A673 (cell line): ENCODE measurements around the gene YBX2. TPM values are rescaled to one million over a fixed set of nuclear protein-coding genes. Genes with fewer than 3 reads are reported as not detected.
A peak's percentile ranks its signal among the peaks of the same experiment; 100 is the strongest.

Source experiments
- BruUV-seq: library from RNA; stranded (reverse); fragments of 400-500 nt; replicated peaks from 2 replicates; lab custom pipeline; 2021; lab: Mats Ljungman, UMichigan
- CTCF ChIA-PET: fragments of 300-600 bp; sonication (Branson Sonifier 250); formaldehyde crosslinking; loops from one replicate; lab custom pipeline; 2022; ENCODE audit warnings: antibody characterized with exemption; lab: Charles Lee
- POLR2A ChIA-PET: fragments of 300-600 bp; sonication (Branson Sonifier 250); formaldehyde crosslinking; loops from one replicate; lab custom pipeline; 2022; ENCODE audit warnings: antibody characterized with exemption; ENCODE audit not compliant: low non-redundant PET; lab: Charles Lee
- DNase-seq: peaks from one replicate; pipeline ENCODE4 v3.0.0-alpha.2; 2015; ENCODE audit warnings: low spot score
- H3K27ac ChIP-seq: fragments of 200-600 bp; sonication (generic); 2 replicates; pipeline ENCODE4 v1.5.1; 2016; ENCODE audit warnings: mixed run types, low read depth, mild to moderate bottlenecking, mixed read lengths, antibody characterized with exemption, low read length; ENCODE audit not compliant: poor library complexity, severe bottlenecking
- H3K27me3 ChIP-seq: fragments of 200-600 bp; sonication (generic); replicated peaks from 2 replicates; pipeline ENCODE4 v1.6.1; 2017; ENCODE audit warnings: mixed run types, low read depth, mild to moderate bottlenecking, mixed read lengths, antibody characterized with exemption, low read length; ENCODE audit not compliant: insufficient read depth, poor library complexity
- H3K36me3 ChIP-seq: fragments of 200-600 bp; sonication (generic); 2 replicates; pipeline ENCODE4 v1.6.1; 2016; ENCODE audit warnings: mixed run types, mild to moderate bottlenecking, mixed read lengths, antibody characterized with exemption, low read length; ENCODE audit not compliant: insufficient read depth, poor library complexity, severe bottlenecking
- H3K4me1 ChIP-seq: fragments of 200-600 bp; sonication (generic); 2 replicates; pipeline ENCODE4 v1.6.1; 2017; ENCODE audit warnings: mixed run types, mild to moderate bottlenecking, mixed read lengths, antibody characterized with exemption, low read length; ENCODE audit not compliant: insufficient read depth, poor library complexity, severe bottlenecking
- H3K4me3 ChIP-seq: fragments of 200-600 bp; sonication (generic); 2 replicates; pipeline ENCODE4 v1.5.1; 2016; ENCODE audit warnings: low read depth, mixed run types, mild to moderate bottlenecking, mixed read lengths, low read length; ENCODE audit not compliant: poor library complexity, severe bottlenecking
- H3K9me3 ChIP-seq: fragments of 200-600 bp; sonication (generic); 2 replicates; pipeline ENCODE4 v1.6.1; 2016; ENCODE audit warnings: mixed run types, low read depth, mild to moderate bottlenecking, mixed read lengths, antibody characterized with exemption, low read length; ENCODE audit not compliant: poor library complexity, severe bottlenecking
- EZH2 ChIP-seq: fragments of 200-600 bp; sonication (generic); IDR thresholded peaks from 2 replicates; pipeline ENCODE4 v1.6.1; 2017; ENCODE audit warnings: borderline replicate concordance, low read depth, mild to moderate bottlenecking, mixed read lengths, antibody characterized with exemption, low read length; ENCODE audit not compliant: poor library complexity, severe bottlenecking
- intact Hi-C: fragments of 100-400 bp; cut with micrococcal nuclease; formaldehyde crosslinking; loops from one replicate; pipeline ENCODE4 v1.10.0; 2022; ENCODE audit not compliant: unreplicated experiment
- total RNA-seq: library from RNA; stranded (reverse); gene quantifications from 2 replicates; pipeline ENCODE4 v1.2.3, GENCODE V29; 2021
- TF ChIP-seq, protein P1 (sequence below): fragments of 300-800, 200-600 bp; sonication (generic); conservative IDR thresholded peaks from 2 replicates; pipeline ENCODE4 v1.5.1; 2017; ENCODE audit warnings: low read depth, mild to moderate bottlenecking, antibody characterized with exemption, low read length, moderate library complexity, mixed read lengths

YBX2 gene
- total RNA-seq, 1 experiment from 2014 or later: 0.77 TPM

- CTCF ChIA-PET: interaction anchor here (0.5 to 2.4 kb wide), 5 partner anchors 15 to 436 kb away, joined by 3 to 30 read pairs (median 4); partner anchors contain the start of gene DNAH2
- intact Hi-C loops: loop anchor here (1.0 kb wide), 1 partner anchor 15 kb away; no protein-coding TSS in a partner anchor
- no peaks in the 10 kb centered on the region for H3K27me3 ChIP-seq
- peak; percentile 98 for DNase-seq
- TF ChIP-seq, protein P1, sequence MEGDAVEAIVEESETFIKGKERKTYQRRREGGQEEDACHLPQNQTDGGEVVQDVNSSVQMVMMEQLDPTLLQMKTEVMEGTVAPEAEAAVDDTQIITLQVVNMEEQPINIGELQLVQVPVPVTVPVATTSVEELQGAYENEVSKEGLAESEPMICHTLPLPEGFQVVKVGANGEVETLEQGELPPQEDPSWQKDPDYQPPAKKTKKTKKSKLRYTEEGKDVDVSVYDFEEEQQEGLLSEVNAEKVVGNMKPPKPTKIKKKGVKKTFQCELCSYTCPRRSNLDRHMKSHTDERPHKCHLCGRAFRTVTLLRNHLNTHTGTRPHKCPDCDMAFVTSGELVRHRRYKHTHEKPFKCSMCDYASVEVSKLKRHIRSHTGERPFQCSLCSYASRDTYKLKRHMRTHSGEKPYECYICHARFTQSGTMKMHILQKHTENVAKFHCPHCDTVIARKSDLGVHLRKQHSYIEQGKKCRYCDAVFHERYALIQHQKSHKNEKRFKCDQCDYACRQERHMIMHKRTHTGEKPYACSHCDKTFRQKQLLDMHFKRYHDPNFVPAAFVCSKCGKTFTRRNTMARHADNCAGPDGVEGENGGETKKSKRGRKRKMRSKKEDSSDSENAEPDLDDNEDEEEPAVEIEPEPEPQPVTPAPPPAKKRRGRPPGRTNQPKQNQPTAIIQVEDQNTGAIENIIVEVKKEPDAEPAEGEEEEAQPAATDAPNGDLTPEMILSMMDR: no peak
- no peak for TF ChIP-seq EZH2
- BruUV-seq: no TSS peak
- peaks cover 18% of the 10 kb centered on the region for H3K4me1 ChIP-seq
- POLR2A ChIA-PET: interaction anchor here (0.7 kb wide), 1 partner anchor 11 kb away, joined by 21 read pairs; no protein-coding TSS in a partner anchor
- peak within 1 kb of the TSS; percentile 55 for H3K4me3 ChIP-seq
- no peaks in the 10 kb centered on the region for H3K36me3 ChIP-seq
- peak within 1 kb of the TSS; percentile 50 for H3K27ac ChIP-seq
- no peaks in the 10 kb centered on the region for H3K9me3 ChIP-seq
Observed at GRCh38 chr17:7281074-7281952, 13.1 kb downstream of the YBX2 start, which contains the start of gene SLC2A4. Gene SLC2A4, plus strand, starts transcription at chr17:7281718. Its CDS starts 217 bp downstream, at chr17:7281935.

- POLR2A ChIA-PET: no interaction called here
- no peaks in the 10 kb centered on the region for H3K27me3 ChIP-seq
- intact Hi-C loops: loop anchor here (1.0 kb wide), 3 partner anchors 16 to 66 kb away; partner anchors contain the start of gene NEURL4
- H3K9me3 ChIP-seq: no peaks in the 10 kb centered on the region
- peak overlapping the region; percentile 55 for H3K4me3 ChIP-seq
- TF ChIP-seq EZH2: no peak
- TF ChIP-seq, protein P1: peak; percentile 94
- H3K27ac ChIP-seq: peak overlapping the region; percentile 48
- no TSS peak for BruUV-seq
- no peaks in the 10 kb centered on the region for H3K36me3 ChIP-seq
- CTCF ChIA-PET: interaction anchor here (0.5 to 2.4 kb wide), 3 partner anchors 16 to 318 kb away, joined by 3 to 30 read pairs (median 7); no protein-coding TSS in a partner anchor
- peaks cover 18% of the 10 kb centered on the region for H3K4me1 ChIP-seq
- peak; percentile 90 for DNase-seq
Observed at GRCh38 chr17:7280519-7281073, 13.8 kb downstream of the YBX2 start.

GRCh38 chr17:7279448-7279847 lies 15.0 kb downstream of the YBX2 start:
- no peak overlapping the region for H3K27ac ChIP-seq
- H3K36me3 ChIP-seq: no peaks in the 10 kb centered on the region
- H3K4me3 ChIP-seq: no peak overlapping the region
- intact Hi-C loops: no loop called here
- no peak for TF ChIP-seq EZH2
- TF ChIP-seq, protein P1: no peak
- no peaks in the 10 kb centered on the region for H3K9me3 ChIP-seq
- H3K27me3 ChIP-seq: no peaks in the 10 kb centered on the region
- POLR2A ChIA-PET: no interaction called here
- BruUV-seq: no TSS peak
- no peak for DNase-seq
- CTCF ChIA-PET: interaction anchor here (1.0 kb wide), 1 partner anchor 17 kb away, joined by 4 read pairs; no protein-coding TSS in a partner anchor
- H3K4me1 ChIP-seq: peaks cover 18% of the 10 kb centered on the region
